ENCODE results near the gene IGLL5.

- TF ChIP-seq EZH2 (IDR thresholded peaks at IDR 0.05; ENCODE audit: insufficient read depth, poor library complexity, severe bottlenecking) (no peak), EZH2phosphoT487 (IDR thresholded peaks at IDR 0.05; ENCODE audit: insufficient read depth, low read depth) (no peak)
Observed at GRCh38 chr22:22890085-22890484, 2.5 kb downstream of the IGLL5 start.
